Lower lobe of right lung (tissue), 2 donors: Measurements from ENCODE around the gene ARL6. TPM values are rescaled to one million over a fixed set of nuclear protein-coding genes. Genes with fewer than 3 reads are reported as not detected.

Experiments
- ATAC-seq, 2 donors: fragments of 200-7000 bp; cut with Tn5 transposase; one replicate each; pipeline ENCODE4 v1.9.1; 2020 to 2022; ENCODE audit warnings: mild to moderate bottlenecking in 2 of 2, moderate library complexity in 2 of 2
- DNase-seq: peaks from one replicate; pipeline ENCODE4 v3.0.0-alpha.2; 2020
- H3K27ac ChIP-seq: fragments of 200-600 bp; one replicate; pipeline ENCODE4 v1.8.0; 2022
- H3K27me3 ChIP-seq: fragments of 200-600 bp; one replicate; pipeline ENCODE4 v1.8.0; 2022; ENCODE audit warnings: low read depth
- H3K36me3 ChIP-seq: fragments of 200-600 bp; one replicate; pipeline ENCODE4 v1.8.0; 2022; ENCODE audit warnings: mild to moderate bottlenecking
- H3K4me1 ChIP-seq: fragments of 200-600 bp; one replicate; pipeline ENCODE4 v1.8.0; 2022
- H3K4me3 ChIP-seq: fragments of 200-600 bp; one replicate; pipeline ENCODE4 v1.8.0; 2022; ENCODE audit warnings: mild to moderate bottlenecking
- H3K9me3 ChIP-seq: fragments of 200-600 bp; one replicate; pipeline ENCODE4 v1.8.0; 2022
- intact Hi-C: fragments of 100-400 bp; cut with DNase I; formaldehyde crosslinking; loops from one replicate; pipeline ENCODE4 v1.11.0; 2022
- total RNA-seq: library from RNA; stranded (reverse); fragmentation: NEBNext Ultra II Directional; extraction: Animal tissue kit (Norgen Biotek cat#: 25700); gene quantifications from one replicate; pipeline ENCODE4 v1.2.1, GENCODE V29; 2021
- TF ChIP-seq, protein P1 (sequence below): fragments of 200-600 bp; IDR thresholded peaks from one replicate; pipeline ENCODE4 v1.8.0; 2022; ENCODE audit warnings: antibody characterized with exemption, mild to moderate bottlenecking
- donor health status: DM: no; HTN: yes; CAD: no; lungs with severe emphysema.

ARL6 gene
- total RNA-seq, 1 donor from 2014 or later, result 14.0 TPM

DNA sequence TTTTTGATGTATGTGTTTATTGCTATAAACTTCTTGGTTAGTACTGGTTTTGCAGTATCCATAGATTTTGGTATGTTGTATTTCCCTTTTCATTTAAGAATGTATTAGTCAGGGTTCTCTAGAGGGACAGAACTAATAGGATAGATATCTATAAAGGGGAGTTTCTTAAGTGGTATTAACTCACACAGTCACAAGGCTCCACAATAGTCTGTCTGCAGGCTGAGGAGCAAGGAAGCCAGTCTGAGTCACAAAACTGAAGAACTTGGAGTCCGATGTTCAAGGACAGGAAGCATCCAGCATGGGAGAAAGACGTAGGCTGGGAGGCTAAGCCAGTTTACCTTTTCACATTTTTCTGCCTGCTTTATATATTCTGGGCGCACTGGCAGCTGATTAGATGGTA is 8.4 kb downstream of the ARL6 start:
- intact Hi-C loops, result no loop called here
- ATAC-seq, result no peak

DNA sequence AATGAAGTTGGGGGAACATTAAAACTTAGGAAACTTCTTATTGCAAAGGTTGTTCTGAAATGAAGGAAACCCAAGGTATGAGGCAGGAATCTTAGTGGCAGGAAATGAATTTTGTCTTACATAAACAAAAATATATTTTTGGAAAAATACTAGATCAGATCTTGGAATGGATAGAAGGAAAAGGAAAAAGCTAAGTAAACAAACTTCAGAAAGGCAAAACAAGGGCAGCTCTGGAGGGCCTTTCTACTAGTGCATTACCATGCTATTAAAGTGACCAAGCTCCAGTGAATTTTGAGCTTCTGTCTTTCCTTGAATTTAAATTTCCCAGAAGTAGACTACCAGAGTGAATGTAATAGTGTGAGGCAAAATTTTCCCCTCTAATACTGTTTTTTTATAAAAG is 13.6 kb downstream of the ARL6 start:
- H3K27me3 ChIP-seq, result no peaks in the 10 kb centered on the region
- TF ChIP-seq, protein P1, sequence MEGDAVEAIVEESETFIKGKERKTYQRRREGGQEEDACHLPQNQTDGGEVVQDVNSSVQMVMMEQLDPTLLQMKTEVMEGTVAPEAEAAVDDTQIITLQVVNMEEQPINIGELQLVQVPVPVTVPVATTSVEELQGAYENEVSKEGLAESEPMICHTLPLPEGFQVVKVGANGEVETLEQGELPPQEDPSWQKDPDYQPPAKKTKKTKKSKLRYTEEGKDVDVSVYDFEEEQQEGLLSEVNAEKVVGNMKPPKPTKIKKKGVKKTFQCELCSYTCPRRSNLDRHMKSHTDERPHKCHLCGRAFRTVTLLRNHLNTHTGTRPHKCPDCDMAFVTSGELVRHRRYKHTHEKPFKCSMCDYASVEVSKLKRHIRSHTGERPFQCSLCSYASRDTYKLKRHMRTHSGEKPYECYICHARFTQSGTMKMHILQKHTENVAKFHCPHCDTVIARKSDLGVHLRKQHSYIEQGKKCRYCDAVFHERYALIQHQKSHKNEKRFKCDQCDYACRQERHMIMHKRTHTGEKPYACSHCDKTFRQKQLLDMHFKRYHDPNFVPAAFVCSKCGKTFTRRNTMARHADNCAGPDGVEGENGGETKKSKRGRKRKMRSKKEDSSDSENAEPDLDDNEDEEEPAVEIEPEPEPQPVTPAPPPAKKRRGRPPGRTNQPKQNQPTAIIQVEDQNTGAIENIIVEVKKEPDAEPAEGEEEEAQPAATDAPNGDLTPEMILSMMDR, result no peak
- ATAC-seq (no peak), DNase-seq (no peak)
- no peak overlapping the region for H3K4me3 ChIP-seq
- no peaks in the 10 kb centered on the region for H3K9me3 ChIP-seq
- intact Hi-C loops, result no loop called here
- H3K36me3 ChIP-seq, result no peaks in the 10 kb centered on the region
- peaks cover 13% of the 10 kb centered on the region for H3K4me1 ChIP-seq
- H3K27ac ChIP-seq, result peak overlapping the region; percentile 22

More for the DNA sequence above, 8.4 kb downstream of the ARL6 start:
- Histone ChIP-seq H3K4me1 (no peaks in the 10 kb centered on the region), H3K4me3 (no peak overlapping the region), H3K36me3 (peaks cover 11% of the 10 kb centered on the region), H3K9me3 (peaks cover 7% of the 10 kb centered on the region), H3K27ac (no peak overlapping the region), H3K27me3 (no peaks in the 10 kb centered on the region)
- TF ChIP-seq, protein P1, result no peak
- DNase-seq, result no peak

DNA sequence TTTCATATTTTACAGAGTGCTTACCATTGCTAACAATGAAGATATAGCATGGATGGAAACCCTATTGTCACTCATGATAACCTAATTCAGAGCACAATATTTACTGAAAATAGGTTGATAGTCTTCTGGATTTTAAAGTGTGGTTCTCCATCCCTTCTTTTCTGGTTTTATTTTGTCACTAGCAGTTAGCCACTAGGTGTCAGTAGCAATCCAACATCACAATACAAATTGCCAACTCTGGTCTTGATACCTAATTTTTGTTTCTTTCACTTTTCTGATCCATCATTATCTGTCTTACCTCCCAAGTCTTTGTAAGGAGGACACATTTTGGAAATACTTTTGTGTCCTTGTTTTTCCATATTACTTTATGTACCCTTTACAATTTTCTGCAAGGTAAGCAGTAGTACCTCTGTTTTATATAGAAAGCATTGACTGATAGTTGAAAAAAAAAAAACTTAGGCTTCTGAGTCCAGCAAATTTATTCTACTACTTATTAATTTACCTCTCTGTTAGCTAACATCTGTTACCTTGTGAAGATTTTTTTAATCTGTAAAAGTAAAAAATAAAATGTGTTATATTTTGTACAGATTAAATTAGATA is 29.0 kb downstream of the ARL6 start:
- ATAC-seq, result peak in 1 of 2 donors; percentile 53
- intact Hi-C loops, result loop anchor here (5.0 kb wide), 1 partner anchor 229 kb away; no protein-coding TSS in a partner anchor
- Histone ChIP-seq H3K27ac (no peak overlapping the region), H3K9me3 (no peaks in the 10 kb centered on the region), H3K4me3 (no peak overlapping the region), H3K4me1 (no peaks in the 10 kb centered on the region), H3K36me3 (peaks cover 5% of the 10 kb centered on the region), H3K27me3 (no peaks in the 10 kb centered on the region)
- TF ChIP-seq, protein P1, result peak; percentile 82
- no peak for DNase-seq

DNA sequence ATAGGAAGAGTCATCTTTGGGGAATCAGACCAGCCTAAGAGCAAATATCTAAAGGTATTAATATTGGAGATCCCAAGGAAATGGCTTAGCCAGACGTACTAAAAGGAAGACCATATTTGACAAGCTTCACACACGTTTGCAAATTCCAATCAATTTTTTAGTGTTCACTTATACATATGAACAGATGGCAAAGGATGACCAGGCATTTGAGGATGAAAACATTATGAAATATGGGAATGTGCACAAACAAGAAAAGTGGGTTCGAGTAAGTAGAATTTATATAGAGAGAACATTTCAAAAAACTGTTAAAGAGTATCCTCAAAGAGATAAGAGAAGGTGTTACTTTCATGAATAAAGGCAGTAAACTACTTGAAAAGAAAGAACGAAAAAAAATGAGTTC is 31.4 kb downstream of the ARL6 start:
- DNase-seq, result no peak
- H3K36me3 ChIP-seq, result peaks cover 5% of the 10 kb centered on the region
- H3K4me3 ChIP-seq, result no peak overlapping the region
- H3K27me3 ChIP-seq, result no peaks in the 10 kb centered on the region
- H3K27ac ChIP-seq, result no peak overlapping the region
- H3K9me3 ChIP-seq, result no peaks in the 10 kb centered on the region
- ATAC-seq, result no peak
- TF ChIP-seq, protein P1, result no peak
- intact Hi-C loops, result no loop called here
- H3K4me1 ChIP-seq, result no peaks in the 10 kb centered on the region

DNA sequence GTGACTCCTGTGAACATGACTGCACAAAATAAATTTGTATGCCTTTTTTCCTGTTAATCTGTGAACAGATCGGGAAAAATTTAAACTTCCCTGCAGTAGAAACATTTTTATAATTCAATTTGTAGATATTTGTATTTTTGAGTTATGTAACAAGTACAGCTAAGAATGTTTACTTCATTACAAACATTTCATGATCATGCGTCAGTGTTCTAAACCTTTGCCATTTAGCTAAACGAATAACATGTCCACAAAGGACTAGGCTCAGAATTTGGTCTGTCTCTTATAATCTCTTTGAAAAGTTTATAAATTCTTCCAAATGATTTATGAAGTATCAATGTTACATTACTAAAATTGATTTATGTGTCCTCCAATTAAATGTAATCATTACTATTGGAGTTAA is 39.9 kb downstream of the ARL6 start:
- no peaks in the 10 kb centered on the region for H3K9me3 ChIP-seq
- intact Hi-C loops, result no loop called here
- TF ChIP-seq, protein P1, result no peak
- DNase-seq, result no peak
- ATAC-seq, result no peak
- H3K4me3 ChIP-seq, result no peak overlapping the region
- H3K4me1 ChIP-seq, result no peaks in the 10 kb centered on the region
- peaks cover 4% of the 10 kb centered on the region for H3K36me3 ChIP-seq
- H3K27ac ChIP-seq, result no peak overlapping the region
- H3K27me3 ChIP-seq, result no peaks in the 10 kb centered on the region
